PC-9 (cell line): Measurements from ENCODE around the gene PACRG. TPM values are rescaled to one million over a fixed set of nuclear protein-coding genes. Genes with fewer than 3 reads are reported as not detected.

ENCODE experiments used
- BruUV-seq: library from RNA; stranded (reverse); fragments of 400-500 nt; replicated peaks from 2 replicates; lab custom pipeline; 2021; lab: Mats Ljungman, UMichigan
- CTCF ChIA-PET: fragments of 300-600 bp; sonication (Branson Sonifier 250); formaldehyde crosslinking; loops from one replicate; lab custom pipeline; 2022; ENCODE audit warnings: antibody characterized with exemption; lab: Charles Lee
- POLR2A ChIA-PET: fragments of 300-600 bp; sonication (Branson Sonifier 250); formaldehyde crosslinking; loops from one replicate; lab custom pipeline; 2022; ENCODE audit warnings: antibody characterized with exemption; ENCODE audit not compliant: unreplicated experiment; lab: Charles Lee
- DNase-seq, 2 experiments: peaks; one replicate each; pipeline versions ENCODE4 v3.0.0 to v3.0.0-alpha.2; 2015 to 2022; ENCODE audit warnings: mixed read lengths in 1 of 2
- H2AFZ ChIP-seq: fragments of 200-600 bp; sonication (generic); 2 replicates; pipeline ENCODE4 v1.8.1; 2017; ENCODE audit warnings: antibody characterized with exemption
- H3F3A ChIP-seq: fragments of 200-600 bp; sonication (generic); 2 replicates; pipeline ENCODE4 v1.8.1; 2017; ENCODE audit warnings: antibody characterized with exemption, mild to moderate bottlenecking, low read depth; ENCODE audit not compliant: insufficient read depth
- H3K27ac ChIP-seq: fragments of 200-600 bp; sonication (generic); 2 replicates; pipeline ENCODE4 v1.6.1; 2016; ENCODE audit warnings: mixed run types
- H3K27me3 ChIP-seq: fragments of 200-600 bp; sonication (generic); 2 replicates; pipeline ENCODE4 v1.6.1; 2016; ENCODE audit warnings: low read depth, mixed run types; ENCODE audit not compliant: insufficient read depth
- H3K36me3 ChIP-seq: fragments of 200-600 bp; sonication (generic); 2 replicates; pipeline ENCODE4 v1.6.1; 2016; ENCODE audit warnings: low read depth, mixed run types
- H3K4me1 ChIP-seq: fragments of 200-600 bp; sonication (generic); replicated peaks from 2 replicates; pipeline ENCODE4 v1.6.1; 2016; ENCODE audit warnings: mixed run types; ENCODE audit not compliant: insufficient read depth
- H3K4me2 ChIP-seq: fragments of 200-600 bp; sonication (generic); 2 replicates; pipeline ENCODE4 v1.6.1; 2017; ENCODE audit warnings: mixed run types
- H3K4me3 ChIP-seq: fragments of 200-600 bp; sonication (generic); 2 replicates; pipeline ENCODE4 v1.6.1; 2016; ENCODE audit warnings: mixed run types
- H3K79me2 ChIP-seq: fragments of 200-600 bp; sonication (generic); 2 replicates; pipeline ENCODE4 v1.6.1; 2017; ENCODE audit warnings: low read depth, mixed run types
- H3K9me2 ChIP-seq: fragments of 200-600 bp; sonication (generic); 2 replicates; pipeline ENCODE4 v1.8.1; 2017; ENCODE audit warnings: mild to moderate bottlenecking; ENCODE audit not compliant: insufficient read depth
- H3K9me3 ChIP-seq: fragments of 200-600 bp; sonication (generic); 2 replicates; pipeline ENCODE4 v1.8.1; 2016; ENCODE audit warnings: low read depth; ENCODE audit not compliant: insufficient read depth
- H4K20me1 ChIP-seq: fragments of 200-600 bp; sonication (generic); 2 replicates; pipeline ENCODE4 v1.8.1; 2017; ENCODE audit not compliant: insufficient read depth
- CTCF ChIP-seq: fragments of 200-600 bp; sonication (generic); conservative IDR thresholded peaks from 2 replicates; pipeline ENCODE4 v1.6.1; 2017; ENCODE audit warnings: mixed run types, antibody characterized with exemption, mild to moderate bottlenecking, moderate library complexity
- EZH2 ChIP-seq: fragments of 200-600 bp; sonication (generic); IDR thresholded peaks from 2 replicates; pipeline ENCODE4 v1.8.0; 2017; ENCODE audit warnings: antibody characterized with exemption, low read depth
- intact Hi-C: fragments of 100-400 bp; cut with micrococcal nuclease; formaldehyde crosslinking; loops from one replicate; pipeline ENCODE4 v1.10.0; 2022; ENCODE audit not compliant: unreplicated experiment
- total RNA-seq: library from RNA; stranded (reverse); gene quantifications from 2 replicates; pipeline ENCODE4 v1.2.3, GENCODE V29; 2021

PACRG gene
- total RNA-seq, 1 experiment from 2014 or later: not detected

- no peaks in the 10 kb centered on the region for H3K9me2 ChIP-seq
- no peak overlapping the region for H3K4me3 ChIP-seq
- no TSS peak for BruUV-seq
- H2AFZ ChIP-seq: no peak overlapping the region
- no peaks in the 10 kb centered on the region; the same call in 1 of the 2 replicates for H3K4me1 ChIP-seq
- no peaks in the 10 kb centered on the region for H3K79me2 ChIP-seq
- no peaks in the 10 kb centered on the region for H3K36me3 ChIP-seq
- H3K27ac ChIP-seq: no peak overlapping the region
- no peak overlapping the region for H3K4me2 ChIP-seq
- H3F3A ChIP-seq: no peaks in the 10 kb centered on the region
- CTCF ChIA-PET: no interaction called here
- intact Hi-C loops: loop anchor here (10.0 kb wide), 1 partner anchor 931 kb away; no protein-coding TSS in a partner anchor
- no peaks in the 10 kb centered on the region for H3K9me3 ChIP-seq
- POLR2A ChIA-PET: no interaction called here
- no peak for DNase-seq
- TF ChIP-seq CTCF (no peak), EZH2 (no peak)
- no peaks in the 10 kb centered on the region for H4K20me1 ChIP-seq
- H3K27me3 ChIP-seq: no peaks in the 10 kb centered on the region
Measured at GRCh38 chr6:163173741-163174140, 446.0 kb downstream of the PACRG start.

GRCh38 chr6:163175301-163175700 lies 447.5 kb downstream of the PACRG start:
- CTCF ChIA-PET: no interaction called here
- Histone ChIP-seq H3K4me3 (no peak overlapping the region), H3K79me2 (no peaks in the 10 kb centered on the region), H3K27ac (no peak overlapping the region), H3K36me3 (no peaks in the 10 kb centered on the region), H3K4me1 (peaks cover 3% of the 10 kb centered on the region; the same call in 1 of the 2 replicates), H3K4me2 (no peak overlapping the region), H3F3A (no peaks in the 10 kb centered on the region), H3K9me2 (no peaks in the 10 kb centered on the region), H2AFZ (no peak overlapping the region), H3K27me3 (no peaks in the 10 kb centered on the region), H3K9me3 (no peaks in the 10 kb centered on the region), H4K20me1 (no peaks in the 10 kb centered on the region)
- TF ChIP-seq CTCF: no peak
- TF ChIP-seq EZH2: no peak
- BruUV-seq: no TSS peak
- no peak for DNase-seq
- intact Hi-C loops: loop anchor here (10.0 kb wide), 1 partner anchor 930 kb away; no protein-coding TSS in a partner anchor
- POLR2A ChIA-PET: no interaction called here

GRCh38 chr6:163176097-163176496 lies 448.3 kb downstream of the PACRG start:
- H3K27me3 ChIP-seq: no peaks in the 10 kb centered on the region
- H3K9me2 ChIP-seq: 0 out of 2 replicates have a peak, but pooled peaks cover 5% of the 10 kb centered on the region
- no peak overlapping the region for H3K27ac ChIP-seq
- H3K79me2 ChIP-seq: no peaks in the 10 kb centered on the region
- no peaks in the 10 kb centered on the region for H4K20me1 ChIP-seq
- intact Hi-C loops: loop anchor here (10.0 kb wide), 1 partner anchor 929 kb away; no protein-coding TSS in a partner anchor
- TF ChIP-seq CTCF (no peak), EZH2 (no peak)
- DNase-seq: no peak
- no peak overlapping the region for H3K4me3 ChIP-seq
- POLR2A ChIA-PET: no interaction called here
- no peak overlapping the region for H3K4me2 ChIP-seq
- no peaks in the 10 kb centered on the region for H3F3A ChIP-seq
- no peaks in the 10 kb centered on the region for H3K36me3 ChIP-seq
- CTCF ChIA-PET: no interaction called here
- BruUV-seq: no TSS peak
- H3K4me1 ChIP-seq: peaks cover 11% of the 10 kb centered on the region
- no peak overlapping the region for H2AFZ ChIP-seq
- H3K9me3 ChIP-seq: no peaks in the 10 kb centered on the region
